Measurements from ENCODE around the gene ZBTB12. TPM values are rescaled to one million over a fixed set of nuclear protein-coding genes. Genes with fewer than 3 reads are reported as not detected.

The ZBTB12 gene
- total RNA-seq, 2 donors from 2014 or later = 3.8 to 4.1 TPM

DNA sequence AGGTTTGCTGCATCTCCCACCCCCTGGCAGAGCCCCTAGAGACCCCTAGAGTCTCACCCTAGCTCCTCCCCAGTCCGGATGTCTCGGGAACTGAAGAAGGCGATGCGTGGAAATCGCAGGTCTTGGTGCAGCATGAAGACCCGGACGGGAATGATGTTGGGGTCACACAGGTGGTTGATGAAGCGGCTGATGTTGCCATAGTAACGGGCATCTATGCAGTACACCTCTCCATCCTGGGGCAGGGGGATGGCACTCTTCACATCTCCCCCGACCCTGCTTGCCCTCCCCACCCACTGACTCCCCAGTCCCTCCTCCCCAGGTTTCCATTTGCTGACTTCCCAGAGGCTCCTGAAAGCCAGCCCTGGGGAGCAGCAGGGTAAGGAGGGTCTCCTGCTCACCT lies 21.3 kb downstream of the ZBTB12 start:
- H3K27me3 ChIP-seq (replicated peaks; ENCODE audit: insufficient read depth) = no peaks in the 10 kb centered on the region
- TF ChIP-seq POLR2AphosphoS5 (IDR thresholded peaks at IDR 0.05) = no peak
- TF ChIP-seq, protein P1, sequence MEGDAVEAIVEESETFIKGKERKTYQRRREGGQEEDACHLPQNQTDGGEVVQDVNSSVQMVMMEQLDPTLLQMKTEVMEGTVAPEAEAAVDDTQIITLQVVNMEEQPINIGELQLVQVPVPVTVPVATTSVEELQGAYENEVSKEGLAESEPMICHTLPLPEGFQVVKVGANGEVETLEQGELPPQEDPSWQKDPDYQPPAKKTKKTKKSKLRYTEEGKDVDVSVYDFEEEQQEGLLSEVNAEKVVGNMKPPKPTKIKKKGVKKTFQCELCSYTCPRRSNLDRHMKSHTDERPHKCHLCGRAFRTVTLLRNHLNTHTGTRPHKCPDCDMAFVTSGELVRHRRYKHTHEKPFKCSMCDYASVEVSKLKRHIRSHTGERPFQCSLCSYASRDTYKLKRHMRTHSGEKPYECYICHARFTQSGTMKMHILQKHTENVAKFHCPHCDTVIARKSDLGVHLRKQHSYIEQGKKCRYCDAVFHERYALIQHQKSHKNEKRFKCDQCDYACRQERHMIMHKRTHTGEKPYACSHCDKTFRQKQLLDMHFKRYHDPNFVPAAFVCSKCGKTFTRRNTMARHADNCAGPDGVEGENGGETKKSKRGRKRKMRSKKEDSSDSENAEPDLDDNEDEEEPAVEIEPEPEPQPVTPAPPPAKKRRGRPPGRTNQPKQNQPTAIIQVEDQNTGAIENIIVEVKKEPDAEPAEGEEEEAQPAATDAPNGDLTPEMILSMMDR (IDR thresholded peaks at IDR 0.05) = no peak
- H3K4me1 ChIP-seq (replicated peaks) = no peaks in the 10 kb centered on the region
- 86% methylated on average over 10 of the region's 10 CpGs for WGBS
- H3K9me3 ChIP-seq = no peaks in the 10 kb centered on the region
- intact Hi-C loops (cut with DNase I) = no loop called here
- peaks cover 19 to 22% of the 10 kb centered on the region in 2 donors for H3K36me3 ChIP-seq
- H3K27ac ChIP-seq = peak overlapping the region; percentile 98
- H3K4me3 ChIP-seq = no peak overlapping the region
- DNase-seq (ENCODE audit: low spot score) = no peak

GRCh38 chr6:31879901-31880300 lies 22.0 kb downstream of the ZBTB12 start:
- Histone ChIP-seq H3K9me3 (no peaks in the 10 kb centered on the region), H3K4me1 (replicated peaks) (peaks cover 2% of the 10 kb centered on the region), H3K27me3 (replicated peaks; ENCODE audit: insufficient read depth) (no peaks in the 10 kb centered on the region), H3K36me3 (peaks cover 19 to 22% of the 10 kb centered on the region in 2 donors), H3K27ac (peak overlapping the region; percentile 98), H3K4me3 (no peak overlapping the region)
- intact Hi-C loops (cut with DNase I) = no loop called here
- TF ChIP-seq POLR2AphosphoS5 (IDR thresholded peaks at IDR 0.05) (no peak), POLR2A (IDR thresholded peaks at IDR 0.05) (no peak)
- TF ChIP-seq, protein P1 (IDR thresholded peaks at IDR 0.05) = no peak
- peak; percentile 81 for DNase-seq (ENCODE audit: low spot score)
- WGBS = 60% methylated on average over 10 of the region's 10 CpGs

GRCh38 chr6:31879143-31879542 lies 22.7 kb downstream of the ZBTB12 start:
- peaks cover 8% of the 10 kb centered on the region for H3K4me1 ChIP-seq (replicated peaks)
- peak overlapping the region; percentile 45 to 60 for H3K4me3 ChIP-seq
- no peak for DNase-seq (ENCODE audit: low spot score)
- no peak for TF ChIP-seq POLR2A (IDR thresholded peaks at IDR 0.05)
- TF ChIP-seq, protein P1 (IDR thresholded peaks at IDR 0.05) = no peak
- TF ChIP-seq POLR2AphosphoS5 (IDR thresholded peaks at IDR 0.05) = peak; percentile 11
- H3K9me3 ChIP-seq = no peaks in the 10 kb centered on the region
- WGBS = 56% methylated on average over 13 of the region's 13 CpGs
- H3K36me3 ChIP-seq = peaks cover 12 to 17% of the 10 kb centered on the region in 2 donors
- H3K27me3 ChIP-seq (replicated peaks; ENCODE audit: insufficient read depth) = no peaks in the 10 kb centered on the region
- peak overlapping the region; percentile 98 for H3K27ac ChIP-seq
- intact Hi-C loops (cut with DNase I) = no loop called here

DNA sequence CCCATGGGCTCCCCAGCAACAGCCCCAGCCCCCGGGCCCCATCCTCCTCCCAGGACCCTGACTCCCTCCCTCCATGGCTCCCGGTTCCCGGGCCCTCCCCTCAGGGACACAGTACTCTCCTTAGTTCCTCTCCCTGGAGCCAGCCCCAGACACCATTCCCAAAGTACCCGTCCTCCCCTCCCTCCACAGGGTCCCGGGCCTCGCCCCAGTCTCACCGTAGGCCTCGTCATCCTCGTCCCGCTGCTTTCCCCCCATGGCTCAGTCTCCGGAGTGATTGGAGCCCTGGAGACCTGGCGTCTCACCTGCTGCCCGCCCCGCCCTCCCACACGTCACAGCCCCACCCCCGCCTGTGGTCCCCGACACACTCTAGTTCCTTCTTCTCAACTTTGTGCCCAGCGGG lies 23.2 kb downstream of the ZBTB12 start, which contains the start of gene SLC44A4:
SLC44A4 (minus strand) TSS at position 272 of the 400 bp plus-strand sequence; CDS start at position 255, 17 bp downstream.
- Histone ChIP-seq H3K27me3 (replicated peaks; ENCODE audit: insufficient read depth) (no peaks in the 10 kb centered on the region), H3K27ac (peak within 1 kb of the TSS; percentile 98), H3K9me3 (no peaks in the 10 kb centered on the region), H3K36me3 (peaks cover 12 to 16% of the 10 kb centered on the region in 2 donors), H3K4me3 (peak within 1 kb of the TSS; percentile 45 to 60), H3K4me1 (replicated peaks) (peaks cover 13% of the 10 kb centered on the region)
- TF ChIP-seq POLR2A (IDR thresholded peaks at IDR 0.05) (peak; percentile 68), POLR2AphosphoS5 (IDR thresholded peaks at IDR 0.05) (peak; percentile 77)
- TF ChIP-seq, protein P1 (IDR thresholded peaks at IDR 0.05) = no peak
- WGBS = 23% methylated on average over 18 of the region's 18 CpGs
- intact Hi-C loops (cut with DNase I) = no loop called here
- peak; percentile 70 for DNase-seq (ENCODE audit: low spot score)

GRCh38 chr6:31878222-31878621 lies 23.7 kb downstream of the ZBTB12 start:
- Histone ChIP-seq H3K9me3 (no peaks in the 10 kb centered on the region), H3K4me1 (replicated peaks) (peaks cover 15% of the 10 kb centered on the region), H3K27ac (peak overlapping the region; percentile 98), H3K36me3 (peaks cover 10 to 11% of the 10 kb centered on the region in 2 donors), H3K27me3 (replicated peaks; ENCODE audit: insufficient read depth) (no peaks in the 10 kb centered on the region), H3K4me3 (peak overlapping the region; percentile 45 to 60)
- TF ChIP-seq POLR2A (IDR thresholded peaks at IDR 0.05) = no peak
- intact Hi-C loops (cut with DNase I) = no loop called here
- WGBS = 76% methylated on average over 3 of the region's 3 CpGs
- no peak for DNase-seq (ENCODE audit: low spot score)

Data from prostate gland (tissue), 2 donors.